Small intestine (tissue), 7 donors: ENCODE measurements around the gene TCF25. TPM values are rescaled to one million over a fixed set of nuclear protein-coding genes. Genes with fewer than 3 reads are reported as not detected.
"Not testable (repeated sequence)": the region's sequence is repeated elsewhere in the genome, so short reads cannot be mapped to it uniquely, and the experiment has no call there.

ENCODE experiments used
- DNase-seq, 2 donors: peaks; one replicate each; pipeline versions ENCODE4 v3.0.0 to v3.0.0-alpha.2; 2013
- FAIRE-seq: peaks from 2 replicates; lab custom pipeline; 2012; peaks lifted over from hg19 to GRCh38; lab: Jason Lieb, UNC
- H3K27ac ChIP-seq, 3 donors: one replicate each; pipeline ENCODE4 v1.5.1; 2013; ENCODE audit warnings: low read length in 2 of 3, mild to moderate bottlenecking in 2 of 3, control low read depth in 1 of 3, inconsistent platforms in 1 of 3, low read depth in 1 of 3, moderate library complexity in 1 of 3
- H3K27me3 ChIP-seq, 3 donors: one replicate each; pipeline ENCODE4 v1.6.1; 2013; ENCODE audit warnings: low read length in 3 of 3, inconsistent platforms in 1 of 3; ENCODE audit not compliant: control insufficient read depth in 3 of 3, insufficient read depth in 3 of 3
- H3K36me3 ChIP-seq, 3 donors: one replicate each; pipeline ENCODE4 v1.6.1; 2013; ENCODE audit warnings: low read length in 3 of 3, inconsistent platforms in 1 of 3, low read depth in 1 of 3, mild to moderate bottlenecking in 1 of 3, moderate library complexity in 1 of 3; ENCODE audit not compliant: control insufficient read depth in 3 of 3, insufficient read depth in 2 of 3
- H3K4me1 ChIP-seq, 3 donors: one replicate each; pipeline ENCODE4 v1.6.1; 2013; ENCODE audit warnings: low read length in 2 of 3, inconsistent platforms in 1 of 3, low read depth in 1 of 3, mild to moderate bottlenecking in 1 of 3, moderate library complexity in 1 of 3; ENCODE audit not compliant: control insufficient read depth in 3 of 3, insufficient read depth in 2 of 3
- H3K4me3 ChIP-seq, 3 donors: one replicate each; pipeline ENCODE4 v1.5.1; 2013; ENCODE audit warnings: low read length in 3 of 3, control low read depth in 1 of 3, inconsistent platforms in 1 of 3, low read depth in 1 of 3, mild to moderate bottlenecking in 1 of 3, moderate library complexity in 1 of 3
- H3K9me3 ChIP-seq, 2 donors: one replicate each; pipeline ENCODE4 v1.6.1; 2013; ENCODE audit warnings: low read depth in 1 of 2, low read length in 1 of 2; ENCODE audit not compliant: control insufficient read depth in 2 of 2, insufficient read depth in 1 of 2
- WGBS, 3 donors: extraction: QIAGEN DNeasy Blood & Tissue Kit; methylation state at CpG; one replicate each; pipeline ENCODE4 v1.1.7; 2013; 5-methylcytosine and 5-hydroxymethylcytosine counted together
- polyA plus RNA-seq, 4 donors: library from polyadenylated mRNA; stranded (reverse) in 3 of 4; unstranded in 1 of 4; fragments of 200-250 nt in 3 of 4; fragments of 120-200 nt in 1 of 4; gene quantifications; one replicate each; pipeline versions ENCODE4 v1.2.1 to v1.2.3, GENCODE V29; 2013
- donor health status: healthy with polysubstance abuse.
- donor health status: control.
- donor health status: control.
- donor health status: Bipolar disorder and iron deficiency.
- donor health status: healthy.

The TCF25 gene
- polyA plus RNA-seq, 4 donors = 123 to 356 (median 167) TPM

DNA sequence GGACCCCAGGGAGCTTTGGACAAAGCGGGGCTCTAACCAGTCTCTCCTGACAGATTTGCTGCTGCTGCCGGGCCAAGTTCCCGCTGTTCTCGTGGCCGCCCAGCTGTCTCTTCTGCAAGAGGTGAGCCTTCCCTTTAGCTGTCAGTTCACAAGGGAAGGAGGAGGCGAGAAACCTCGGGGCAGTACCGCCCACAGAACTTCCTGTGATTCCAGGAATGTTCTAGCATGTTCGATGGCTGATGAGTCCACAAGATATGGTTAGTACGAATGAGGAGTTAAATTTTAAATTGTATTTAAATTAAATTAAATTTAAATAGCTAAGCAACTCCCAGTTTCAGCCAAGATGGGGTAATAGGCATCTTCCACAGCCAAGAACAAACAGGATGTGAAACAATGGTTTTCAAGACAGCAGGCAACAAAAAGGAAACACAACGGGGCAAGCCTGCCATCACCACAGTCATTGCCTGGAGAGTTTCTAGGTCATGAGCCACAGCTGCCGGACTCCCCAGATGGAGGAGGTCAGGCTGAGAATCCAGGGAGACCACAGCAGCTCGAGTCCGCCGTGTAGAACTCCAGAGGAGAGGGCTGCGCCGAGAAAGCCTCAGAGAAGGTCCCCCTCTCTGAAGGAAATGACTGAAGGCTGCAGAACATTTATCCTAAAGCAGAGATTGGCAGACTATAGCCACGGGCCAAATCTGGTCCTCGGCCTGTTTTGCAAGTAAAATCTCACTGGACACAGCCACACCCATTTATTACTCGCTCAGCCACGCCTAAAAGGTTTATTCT is 9.5 kb upstream of the TCF25 start:
- peak overlapping the region in 1 of 3 donors; percentile 87 for H3K27ac ChIP-seq
- FAIRE-seq = no peak
- H3K9me3 ChIP-seq = peaks cover 0 to 12% of the 10 kb centered on the region in 2 donors
- H3K27me3 ChIP-seq = no peaks in the 10 kb centered on the region
- 46 to 72% (median 56%) methylated on average over 21 of the region's 21 CpGs for WGBS, 3 donors
- peak in 1 of 2 donors; percentile 24 for DNase-seq
- H3K4me3 ChIP-seq = no peak overlapping the region
- H3K36me3 ChIP-seq = peaks cover 0 to 81% (median 4%) of the 10 kb centered on the region in 3 donors
- no peaks in the 10 kb centered on the region for H3K4me1 ChIP-seq

DNA sequence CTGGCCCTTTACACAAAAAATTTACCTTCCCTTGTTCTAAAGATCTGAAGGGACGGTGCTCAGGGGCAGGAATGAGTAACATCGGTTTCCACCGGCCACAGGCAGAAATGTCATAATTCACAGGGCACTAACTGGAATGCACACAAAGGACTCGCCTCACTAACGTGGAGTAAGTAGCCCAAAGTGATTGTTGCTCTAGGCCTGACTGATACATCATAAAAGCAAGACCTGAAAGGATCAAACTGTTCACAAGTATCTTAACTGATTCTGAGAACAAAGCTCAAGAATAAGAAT is 8.9 kb upstream of the TCF25 start:
- Histone ChIP-seq H3K27ac (peak overlapping the region in 1 of 3 donors; percentile 87), H3K4me1 (no peaks in the 10 kb centered on the region), H3K9me3 (peaks cover 0 to 12% of the 10 kb centered on the region in 2 donors), H3K4me3 (no peak overlapping the region), H3K27me3 (no peaks in the 10 kb centered on the region), H3K36me3 (peaks cover 0 to 80% (median 4%) of the 10 kb centered on the region in 3 donors)
- DNase-seq (no peak), FAIRE-seq (no peak)
- WGBS, 3 donors = 66 to 75% (median 70%) methylated on average over 5 of the region's 5 CpGs

DNA sequence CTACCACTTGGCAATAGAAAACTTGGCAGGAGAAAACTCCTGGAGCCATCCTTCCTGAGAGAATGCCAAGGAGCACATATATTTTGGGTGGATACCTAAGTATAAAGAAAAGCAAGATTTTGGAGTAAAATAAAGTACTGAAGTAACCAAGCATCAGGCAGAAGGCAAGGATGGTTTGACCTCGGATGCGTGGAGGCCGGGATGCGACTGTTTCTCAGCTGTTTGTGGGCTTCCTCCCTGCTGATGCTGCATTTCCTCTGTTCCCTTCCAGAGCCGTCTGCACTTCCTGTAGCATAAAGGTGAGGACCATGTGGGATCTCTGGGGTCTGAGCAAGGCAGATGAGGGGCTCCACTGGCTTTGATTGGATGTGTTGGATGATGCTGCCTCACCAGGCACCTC is 5.5 kb upstream of the TCF25 start:
- FAIRE-seq = no peak
- 88 to 97% (median 92%) methylated on average over 5 of the region's 5 CpGs for WGBS, 3 donors
- peaks cover 0 to 6% (median 0%) of the 10 kb centered on the region in 3 donors for H3K4me1 ChIP-seq

DNA sequence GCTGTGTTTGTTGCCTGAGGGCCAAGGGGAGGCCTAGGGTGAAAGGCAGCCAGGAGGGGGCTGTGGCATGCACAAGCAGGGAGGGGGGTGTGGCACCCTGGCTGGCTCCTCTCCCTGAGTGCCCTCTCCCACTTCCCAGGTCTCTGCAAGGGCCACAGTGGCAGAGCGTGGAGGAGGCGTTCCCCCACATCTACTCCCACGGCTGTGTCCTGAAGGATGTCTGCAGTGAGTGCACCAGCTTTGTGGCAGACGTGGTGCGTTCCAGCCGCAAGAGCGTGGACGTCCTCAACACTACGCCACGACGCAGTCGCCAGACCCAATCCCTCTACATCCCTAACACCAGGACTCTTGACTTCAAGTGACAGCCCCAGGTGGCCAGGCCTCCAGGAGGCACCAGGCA is 3.5 kb upstream of the TCF25 start:
- no peaks in the 10 kb centered on the region for H3K27me3 ChIP-seq

More for the DNA sequence above, 5.5 kb upstream of the TCF25 start:
- H3K27me3 ChIP-seq = no peaks in the 10 kb centered on the region
- H3K9me3 ChIP-seq = peaks cover 0 to 12% of the 10 kb centered on the region in 2 donors
- no peak for DNase-seq
- no peak overlapping the region for H3K27ac ChIP-seq
- H3K36me3 ChIP-seq = peaks cover 0 to 70% (median 2%) of the 10 kb centered on the region in 3 donors
- H3K4me3 ChIP-seq = no peak overlapping the region

DNA sequence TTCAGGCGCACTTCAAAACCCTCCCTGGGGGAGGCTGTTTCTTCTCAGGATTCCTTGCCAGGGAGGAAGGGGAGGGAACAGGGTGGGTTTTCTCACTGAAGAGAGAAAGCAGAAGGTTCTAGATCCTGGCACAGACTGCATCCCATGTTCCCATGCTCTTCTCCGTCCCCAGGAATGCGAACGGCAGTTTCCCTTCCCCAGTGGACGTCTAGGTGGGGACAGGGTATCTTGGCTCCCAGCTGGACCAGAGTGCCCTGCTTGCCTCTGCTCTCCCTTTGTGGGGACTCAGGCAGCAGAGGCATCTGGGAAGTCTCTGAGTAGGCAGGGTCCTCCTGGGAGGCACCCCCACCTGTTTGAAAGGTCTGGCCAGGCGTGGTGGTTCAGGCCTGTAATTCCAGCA is 3.0 kb upstream of the TCF25 start:
- FAIRE-seq = no peak

More for the DNA sequence above, 3.5 kb upstream of the TCF25 start:
- no peak for FAIRE-seq
- peaks cover 0 to 59% (median 2%) of the 10 kb centered on the region in 3 donors for H3K36me3 ChIP-seq
- no peak for DNase-seq
- H3K4me1 ChIP-seq = peaks cover 0 to 13% (median 0%) of the 10 kb centered on the region in 3 donors
- 82 to 92% (median 87%) methylated on average over 12 of the region's 12 CpGs for WGBS, 3 donors
- H3K9me3 ChIP-seq = peaks cover 0 to 12% of the 10 kb centered on the region in 2 donors
- H3K27ac ChIP-seq = no peak overlapping the region
- H3K4me3 ChIP-seq = no peak overlapping the region

DNA sequence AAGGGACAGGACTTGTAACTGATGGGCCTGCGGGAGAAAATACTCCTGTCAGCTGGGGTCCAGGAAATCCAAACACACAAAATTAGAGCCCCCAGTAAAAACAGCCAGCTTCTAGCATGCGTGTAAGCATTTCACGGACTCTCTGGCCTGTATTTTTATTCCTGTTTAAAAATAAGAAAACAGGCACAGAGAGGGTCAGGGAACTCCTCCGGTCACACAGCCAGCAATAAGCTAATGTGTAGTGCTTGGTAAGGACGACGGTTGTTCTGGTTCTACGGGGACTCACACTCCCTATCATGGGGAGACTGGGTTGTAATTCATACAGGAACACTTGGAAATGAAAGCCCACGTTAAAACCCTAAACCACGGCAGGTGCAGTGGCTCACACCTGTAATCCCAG is 1.5 kb upstream of the TCF25 start:
- Histone ChIP-seq H3K4me3 (no peak overlapping the region), H3K36me3 (peaks cover 0 to 58% (median 2%) of the 10 kb centered on the region in 3 donors), H3K27ac (no peak overlapping the region), H3K9me3 (peaks cover 0 to 12% of the 10 kb centered on the region in 2 donors), H3K27me3 (no peaks in the 10 kb centered on the region), H3K4me1 (peaks cover 0 to 13% (median 0%) of the 10 kb centered on the region in 3 donors)
- DNase-seq = no peak
- WGBS, 3 donors = 63 to 84% (median 71%) methylated on average over 9 of the region's 9 CpGs
- FAIRE-seq = no peak

More for the DNA sequence above, 3.0 kb upstream of the TCF25 start:
- H3K36me3 ChIP-seq = peaks cover 0 to 58% (median 2%) of the 10 kb centered on the region in 3 donors
- H3K9me3 ChIP-seq = peaks cover 0 to 12% of the 10 kb centered on the region in 2 donors
- no peak for DNase-seq
- WGBS, 3 donors = 87 to 94% (median 92%) methylated on average over 6 of the region's 6 CpGs
- no peak overlapping the region for H3K4me3 ChIP-seq
- no peaks in the 10 kb centered on the region for H3K27me3 ChIP-seq
- peaks cover 0 to 13% (median 0%) of the 10 kb centered on the region in 3 donors for H3K4me1 ChIP-seq
- no peak overlapping the region for H3K27ac ChIP-seq

DNA sequence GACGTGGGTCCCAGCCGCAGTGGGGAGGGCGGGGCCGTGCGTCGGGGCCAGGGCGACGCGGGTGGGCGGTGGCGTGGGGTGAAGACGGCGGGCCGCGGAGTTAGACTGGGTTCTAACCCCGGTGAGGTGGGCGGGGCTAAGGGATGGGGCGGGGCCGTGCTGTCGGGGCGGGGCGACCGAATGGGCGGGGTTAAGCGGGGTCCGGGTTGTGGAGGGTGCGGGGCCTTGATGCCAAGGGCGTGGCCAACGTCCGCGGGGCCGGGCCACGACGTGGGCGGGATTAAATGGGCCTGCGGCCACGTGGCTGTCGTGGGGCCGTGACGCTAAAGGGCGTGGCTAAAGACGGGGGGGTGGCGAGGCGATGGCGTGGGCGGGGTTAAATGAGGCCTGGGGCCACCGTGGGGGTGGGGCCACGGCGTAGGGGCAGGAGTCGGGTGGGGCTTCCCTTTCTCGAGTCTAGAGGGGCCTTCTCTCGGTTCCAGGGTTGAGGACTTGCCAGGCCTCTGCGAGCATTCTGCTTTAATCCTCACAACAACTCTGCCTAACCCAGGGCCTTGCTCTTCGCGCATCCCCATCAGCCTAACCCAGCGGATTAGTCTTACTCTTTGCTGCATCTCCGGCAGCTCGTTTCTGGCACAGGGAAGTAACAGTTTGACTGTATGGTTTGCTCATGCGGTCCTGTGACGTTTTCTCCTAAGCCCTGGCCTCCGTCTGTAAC is 739 bp downstream of the TCF25 start:
- H3K9me3 ChIP-seq = no peaks in the 10 kb centered on the region
- peak; percentile 95 to 96 for DNase-seq
- FAIRE-seq = no peak

DNA sequence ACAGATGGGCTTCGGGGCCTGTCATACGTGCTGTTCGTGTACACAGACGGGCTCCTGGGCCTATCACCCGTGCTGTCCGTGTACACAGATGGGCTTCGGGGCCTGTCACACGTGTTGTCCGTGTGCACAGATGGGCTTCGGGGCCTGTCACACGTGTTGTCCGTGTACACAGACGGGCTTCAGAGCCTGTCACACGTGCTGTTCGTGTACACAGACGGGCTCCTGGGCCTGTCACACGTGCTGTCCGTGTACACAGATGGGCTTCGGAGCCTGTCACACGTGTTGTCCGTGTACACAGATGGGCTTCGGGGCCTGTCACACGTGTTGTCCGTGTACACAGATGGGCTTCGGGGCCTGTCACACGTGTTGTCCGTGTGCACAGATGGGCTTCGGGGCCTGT is 5.7 kb downstream of the TCF25 start:
- DNase-seq, H3K4me3 ChIP-seq, FAIRE-seq, H3K9me3 ChIP-seq, H3K27ac ChIP-seq, H3K27me3 ChIP-seq, H3K4me1 ChIP-seq: not testable (repeated sequence)
- 97 to 99% (median 98%) methylated on average over 22 to 28 of the region's 28 CpGs for whole genome bisulfite sequencing, 3 donors
- peaks cover 8 to 74% (median 15%) of the 10 kb centered on the region in 3 donors for H3K36me3 ChIP-seq

More for the DNA sequence above, 739 bp downstream of the TCF25 start:
- WGBS, 3 donors = 4 to 15% (median 7%) methylated on average over 20 to 61 of the region's 61 CpGs
- Histone ChIP-seq H3K27me3 (no peaks in the 10 kb centered on the region), H3K4me1 (peaks cover 0 to 13% (median 0%) of the 10 kb centered on the region in 3 donors), H3K27ac (peak overlapping the region; percentile 98 to 100 (median 100)), H3K36me3 (peaks cover 2 to 54% (median 2%) of the 10 kb centered on the region in 3 donors), H3K4me3 (peak overlapping the region; percentile 67 to 100 (median 86))
